Breast epithelium (tissue), 4 donors: ENCODE measurements around the gene LSM14B. TPM values are rescaled to one million over a fixed set of nuclear protein-coding genes. Genes with fewer than 3 reads are reported as not detected.
A peak's percentile ranks its signal among the peaks of the same experiment; 100 is the strongest.

Experiments
- DNase-seq, 2 donors: peaks; one replicate each; pipeline ENCODE4 v3.0.0-alpha.2; 2019; ENCODE audit warnings: low spot score in 2 of 2
- H3K27ac ChIP-seq, 2 donors: fragments of 200-600 bp; sonication (generic) in 1 of 2; one replicate each; pipeline ENCODE4 v1.5.1; 2016 to 2019; ENCODE audit warnings: mild to moderate bottlenecking in 1 of 2
- H3K27me3 ChIP-seq, 2 donors: fragments of 200-600 bp; sonication (generic) in 1 of 2; one replicate each; pipeline versions ENCODE4 v1.5.1 to v1.6.0; 2017 to 2019; ENCODE audit warnings: control low read depth in 1 of 2, mild to moderate bottlenecking in 1 of 2
- H3K36me3 ChIP-seq: fragments of 200-600 bp; one replicate; pipeline ENCODE4 v1.5.1; 2019
- H3K4me1 ChIP-seq, 2 donors: fragments of 200-600 bp; sonication (generic); one replicate each; pipeline ENCODE4 v1.5.1; 2016 to 2019; ENCODE audit warnings: control low read depth in 1 of 2
- H3K4me3 ChIP-seq, 3 donors: fragments of 200-600 bp; sonication (generic); 1 replicate in 2 of 3; 2 replicates in 1 of 3; pipeline ENCODE4 v1.5.1; 2016 to 2019; ENCODE audit warnings: mild to moderate bottlenecking in 3 of 3, moderate library complexity in 2 of 3
- H3K9me3 ChIP-seq, 2 donors: fragments of 200-600 bp; sonication (generic) in 1 of 2; one replicate each; pipeline ENCODE4 v1.5.1; 2016 to 2019; ENCODE audit warnings: control low read depth in 1 of 2
- POLR2A ChIP-seq: fragments of 450-650 bp; IDR thresholded peaks from one replicate; pipeline ENCODE4 v1.6.1; 2016; ENCODE audit warnings: antibody characterized with exemption, mild to moderate bottlenecking, moderate library complexity
- POLR2AphosphoS5 ChIP-seq, 3 donors: sonication (generic); formaldehyde crosslinking; IDR thresholded peaks; one replicate each; pipeline ENCODE4 v1.6.1; 2017; ENCODE audit warnings: antibody characterized with exemption in 3 of 3
- intact Hi-C: fragments of 100-400 bp; cut with DNase I; formaldehyde crosslinking; loops from one replicate; pipeline ENCODE4 v1.15.1; 2023; ENCODE audit warnings: low total_unique reads
- total RNA-seq, 3 donors: library from RNA; depleted of rRNA; stranded (reverse); fragments of >200 nt; gene quantifications; one replicate each; pipeline ENCODE4 v1.1.0, GENCODE V29; 2016
- TF ChIP-seq, protein P1 (sequence below), 3 donors: fragments of 450-650 bp; IDR thresholded peaks; one replicate each; pipeline ENCODE4 v1.5.1; 2016 to 2017; ENCODE audit warnings: antibody characterized with exemption in 3 of 3, mild to moderate bottlenecking in 3 of 3, moderate library complexity in 3 of 3

Gene LSM14B
- total RNA-seq, 3 donors from 2014 or later = 20.6 to 26.5 (median 25.6) TPM

DNA sequence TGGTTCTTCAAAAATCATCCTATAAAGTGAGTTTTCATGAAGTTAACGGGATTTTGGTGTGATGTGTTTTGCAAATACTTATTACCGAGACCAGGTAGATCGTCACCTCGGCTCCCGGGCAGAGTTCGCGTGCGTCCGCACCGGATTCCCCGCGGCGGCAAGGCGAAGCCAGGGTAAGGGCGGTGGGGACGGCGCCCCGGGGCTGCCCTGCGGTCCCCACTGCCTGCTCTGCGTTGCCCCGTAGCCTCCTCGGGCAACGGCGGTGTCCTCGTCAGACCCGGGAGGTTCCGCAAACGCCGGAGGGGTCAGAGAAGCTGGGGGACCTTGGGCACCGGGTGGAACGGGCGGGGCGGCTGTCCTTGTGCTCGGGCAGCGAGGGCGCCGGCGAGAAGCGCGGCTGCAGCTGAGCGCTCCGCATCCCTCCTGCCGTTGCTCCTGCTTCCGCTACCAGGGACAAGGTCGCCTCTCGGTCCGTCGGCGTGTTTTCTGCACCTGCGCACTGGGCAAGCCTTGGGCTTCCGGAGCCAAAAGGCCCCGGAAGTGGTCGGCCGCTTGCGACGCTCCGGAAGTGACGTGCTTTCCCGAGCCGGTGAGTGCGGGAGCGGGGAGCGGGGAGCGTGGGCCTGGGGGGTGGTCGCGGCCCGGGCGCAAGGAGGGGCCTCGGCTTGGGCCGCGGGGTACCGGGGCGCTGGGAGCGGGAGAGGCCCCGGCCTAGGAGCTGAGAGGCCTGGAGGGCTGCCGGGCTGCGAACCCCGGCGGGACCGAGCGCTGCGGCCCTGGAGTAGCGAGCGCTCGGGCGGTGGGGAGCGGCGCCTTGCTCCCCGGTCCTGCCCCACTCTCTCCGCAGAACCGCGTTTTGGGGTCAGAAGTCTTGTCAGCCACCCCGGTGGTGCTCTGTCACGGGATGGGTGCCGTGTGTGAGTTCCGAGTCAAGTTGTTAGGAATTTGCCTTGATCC lies 60.5 kb downstream of the LSM14B start, which contains the start of gene MTG2:
TSS of gene MTG2 (plus strand) at position 560 of the 957 bp plus-strand sequence. CDS start 10,393 bp downstream, outside the sequence.
- intact Hi-C loops = no loop called here
- TF ChIP-seq POLR2AphosphoS5 (IDR thresholded peaks at IDR 0.05) (peak; percentile 86 to 92 (median 91)), POLR2A (peak; percentile 63)
- TF ChIP-seq, protein P1, sequence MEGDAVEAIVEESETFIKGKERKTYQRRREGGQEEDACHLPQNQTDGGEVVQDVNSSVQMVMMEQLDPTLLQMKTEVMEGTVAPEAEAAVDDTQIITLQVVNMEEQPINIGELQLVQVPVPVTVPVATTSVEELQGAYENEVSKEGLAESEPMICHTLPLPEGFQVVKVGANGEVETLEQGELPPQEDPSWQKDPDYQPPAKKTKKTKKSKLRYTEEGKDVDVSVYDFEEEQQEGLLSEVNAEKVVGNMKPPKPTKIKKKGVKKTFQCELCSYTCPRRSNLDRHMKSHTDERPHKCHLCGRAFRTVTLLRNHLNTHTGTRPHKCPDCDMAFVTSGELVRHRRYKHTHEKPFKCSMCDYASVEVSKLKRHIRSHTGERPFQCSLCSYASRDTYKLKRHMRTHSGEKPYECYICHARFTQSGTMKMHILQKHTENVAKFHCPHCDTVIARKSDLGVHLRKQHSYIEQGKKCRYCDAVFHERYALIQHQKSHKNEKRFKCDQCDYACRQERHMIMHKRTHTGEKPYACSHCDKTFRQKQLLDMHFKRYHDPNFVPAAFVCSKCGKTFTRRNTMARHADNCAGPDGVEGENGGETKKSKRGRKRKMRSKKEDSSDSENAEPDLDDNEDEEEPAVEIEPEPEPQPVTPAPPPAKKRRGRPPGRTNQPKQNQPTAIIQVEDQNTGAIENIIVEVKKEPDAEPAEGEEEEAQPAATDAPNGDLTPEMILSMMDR (IDR thresholded peaks at IDR 0.05) = peak in 1 of 3 donors; percentile 29
- Histone ChIP-seq H3K36me3 (no peaks in the 10 kb centered on the region), H3K4me1 (peaks cover 0 to 7% of the 10 kb centered on the region in 2 donors), H3K9me3 (no peaks in the 10 kb centered on the region), H3K4me3 (peak within 1 kb of the TSS; percentile 71 to 92 (median 81)), H3K27me3 (no peaks in the 10 kb centered on the region), H3K27ac (peak within 1 kb of the TSS; percentile 91 to 93)
- peak; percentile 90 to 93 for DNase-seq

DNA sequence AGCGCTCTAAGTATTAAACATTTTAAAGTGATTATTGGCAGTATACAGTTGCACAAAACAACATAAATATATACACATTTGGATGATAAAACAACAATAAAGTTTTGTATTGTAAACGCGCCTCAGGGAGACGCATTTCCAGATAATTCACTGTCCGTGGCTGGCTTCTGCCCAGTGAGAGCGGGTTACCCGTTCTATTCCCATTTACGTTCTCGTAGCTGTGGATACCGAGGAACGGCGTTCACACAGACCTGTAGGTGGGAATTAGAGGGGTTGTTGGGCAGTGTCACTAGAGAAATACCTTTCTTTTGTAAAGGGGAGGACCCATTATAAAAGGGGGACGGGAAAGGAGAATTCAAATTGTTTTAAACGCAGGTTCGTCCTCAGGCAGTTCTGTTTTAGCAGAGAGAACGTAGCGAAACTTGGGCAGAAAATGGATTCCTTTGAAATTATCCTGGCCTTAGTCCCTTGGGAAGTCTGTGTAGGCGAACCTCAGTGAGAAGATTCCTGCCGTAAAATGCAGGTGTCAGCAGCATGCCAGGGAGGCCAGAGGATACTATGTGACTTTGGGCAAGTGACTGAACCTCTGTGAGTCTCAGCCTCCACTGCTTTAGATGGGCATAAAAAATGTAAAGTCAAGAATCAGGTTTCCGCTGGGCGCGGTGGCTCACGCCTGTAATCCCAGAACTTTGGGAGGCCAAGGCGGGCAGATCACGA lies 61.3 kb downstream of the LSM14B start:
- no peaks in the 10 kb centered on the region for H3K27me3 ChIP-seq
- intact Hi-C loops = no loop called here
- H3K4me1 ChIP-seq = peaks cover 0 to 7% of the 10 kb centered on the region in 2 donors
- DNase-seq = no peak
- TF ChIP-seq POLR2AphosphoS5 (IDR thresholded peaks at IDR 0.05) (no peak), POLR2A (no peak)
- TF ChIP-seq, protein P1 (IDR thresholded peaks at IDR 0.05) = no peak
- peak overlapping the region; percentile 71 to 92 (median 81) for H3K4me3 ChIP-seq
- peak overlapping the region; percentile 91 to 93 for H3K27ac ChIP-seq
- no peaks in the 10 kb centered on the region for H3K36me3 ChIP-seq
- H3K9me3 ChIP-seq = no peaks in the 10 kb centered on the region

Other genes starting within 250 kb of the LSM14B start
- gene TAF4, start 56.6 kb upstream of the LSM14B start, total RNA-seq = 10 to 100 TPM; 11.1 to 13.0 (median 12.7) TPM
- gene PSMA7, start 20.9 kb downstream of the LSM14B start, total RNA-seq = 100 to 1,000 TPM; 200 to 579 (median 380) TPM
- 10 to 100 TPM; 12.5 to 18.4 (median 14.4) TPM for gene SS18L1, start 21.3 kb downstream of the LSM14B start, total RNA-seq
- gene MTG2, start 60.6 kb downstream of the LSM14B start, total RNA-seq = 10 to 100 TPM; 16.3 to 32.1 (median 25.6) TPM
- not detected for gene HRH3, start 97.8 kb downstream of the LSM14B start, total RNA-seq
- gene OSBPL2, start 116.0 kb downstream of the LSM14B start, total RNA-seq = 10 to 100 TPM; 25.0 to 46.1 (median 38.0) TPM
- gene ADRM1, start 180.5 kb downstream of the LSM14B start, total RNA-seq = 100 to 1,000 TPM in 2 of 3 donors, 10 to 100 TPM in 1; 80.2 to 131 (median 105) TPM
- 100 to 1,000 TPM in 1 of 3 donors, 10 to 100 TPM in 2; 16.6 to 114 (median 53.3) TPM for gene LAMA5, start 244.8 kb downstream of the LSM14B start, total RNA-seq